Measurements from ENCODE around the gene ARHGAP26. TPM values are rescaled to one million over a fixed set of nuclear protein-coding genes. Genes with fewer than 3 reads are reported as not detected.

Gene ARHGAP26
- total RNA-seq, 1 donor from 2014 or later: 8.9 TPM

DNA sequence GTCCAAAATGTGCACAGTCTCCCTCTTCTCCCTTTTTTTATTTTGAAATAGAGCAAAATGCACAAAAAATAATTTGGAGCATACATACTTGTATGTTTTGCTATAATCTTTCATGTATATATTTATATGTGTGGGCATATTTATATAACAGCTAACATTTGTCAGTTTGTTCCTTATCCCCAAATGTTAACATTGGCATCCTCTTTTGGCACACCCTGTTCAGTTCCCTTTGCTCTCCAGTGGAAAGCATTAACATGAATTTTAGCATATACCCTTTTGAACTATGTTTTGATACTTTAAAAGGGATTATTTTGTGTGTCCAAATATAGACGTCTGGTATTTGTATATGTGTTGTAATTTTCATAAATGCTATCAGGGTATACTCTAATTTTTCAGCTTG is 306.2 kb downstream of the ARHGAP26 start:
- H3K36me3 Mint-ChIP-seq: peaks cover 4% of the 10 kb centered on the region

DNA sequence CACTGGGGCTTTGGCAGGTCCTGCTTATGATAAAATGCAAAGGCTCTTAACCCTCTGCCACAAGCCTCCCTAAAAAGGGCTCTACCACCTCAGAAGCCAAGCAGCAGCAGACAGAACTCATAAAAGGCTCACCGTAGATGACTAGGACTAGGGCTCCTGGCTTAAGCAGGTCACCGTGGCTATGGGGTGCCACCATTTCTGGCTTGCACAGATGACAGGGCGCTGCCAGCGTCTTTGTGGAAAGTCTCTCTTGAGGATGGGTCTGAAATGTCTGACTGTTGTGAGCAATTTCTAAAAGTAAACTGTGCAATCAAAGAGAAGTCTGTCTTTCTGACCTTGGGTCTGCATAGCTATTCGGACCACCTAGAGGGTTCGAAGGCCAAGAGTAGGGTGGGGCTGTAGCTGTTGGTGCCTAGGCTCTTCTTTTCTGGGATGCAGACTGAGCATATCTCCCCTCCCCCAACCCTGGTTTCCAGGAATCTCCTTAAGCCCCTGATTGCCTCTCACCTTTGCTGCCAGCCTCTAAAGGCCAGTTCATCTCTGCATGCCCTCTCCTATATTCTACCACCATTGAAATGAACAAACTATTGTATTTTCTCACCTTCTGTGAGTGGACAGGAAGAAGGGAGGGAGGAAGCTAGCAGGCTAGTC is 307.4 kb downstream of the ARHGAP26 start:
- no peak overlapping the region for H3K27ac Mint-ChIP-seq

More for the DNA sequence above, 306.2 kb downstream of the ARHGAP26 start:
- no peak overlapping the region for H3K4me3 Mint-ChIP-seq
- no peak for DNase-seq (ENCODE audit: low spot score in 2 of 2, unreplicated experiment in 2 of 2)
- no peaks in the 10 kb centered on the region for H3K27me3 Mint-ChIP-seq (ENCODE audit: low read depth)
- TF ChIP-seq, protein P1, sequence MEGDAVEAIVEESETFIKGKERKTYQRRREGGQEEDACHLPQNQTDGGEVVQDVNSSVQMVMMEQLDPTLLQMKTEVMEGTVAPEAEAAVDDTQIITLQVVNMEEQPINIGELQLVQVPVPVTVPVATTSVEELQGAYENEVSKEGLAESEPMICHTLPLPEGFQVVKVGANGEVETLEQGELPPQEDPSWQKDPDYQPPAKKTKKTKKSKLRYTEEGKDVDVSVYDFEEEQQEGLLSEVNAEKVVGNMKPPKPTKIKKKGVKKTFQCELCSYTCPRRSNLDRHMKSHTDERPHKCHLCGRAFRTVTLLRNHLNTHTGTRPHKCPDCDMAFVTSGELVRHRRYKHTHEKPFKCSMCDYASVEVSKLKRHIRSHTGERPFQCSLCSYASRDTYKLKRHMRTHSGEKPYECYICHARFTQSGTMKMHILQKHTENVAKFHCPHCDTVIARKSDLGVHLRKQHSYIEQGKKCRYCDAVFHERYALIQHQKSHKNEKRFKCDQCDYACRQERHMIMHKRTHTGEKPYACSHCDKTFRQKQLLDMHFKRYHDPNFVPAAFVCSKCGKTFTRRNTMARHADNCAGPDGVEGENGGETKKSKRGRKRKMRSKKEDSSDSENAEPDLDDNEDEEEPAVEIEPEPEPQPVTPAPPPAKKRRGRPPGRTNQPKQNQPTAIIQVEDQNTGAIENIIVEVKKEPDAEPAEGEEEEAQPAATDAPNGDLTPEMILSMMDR (IDR thresholded peaks at IDR 0.05; ENCODE audit: unreplicated experiment): no peak
- H3K4me1 Mint-ChIP-seq: peaks cover 23% of the 10 kb centered on the region
- no peak overlapping the region for H3K27ac Mint-ChIP-seq
- H3K9me3 Mint-ChIP-seq: peaks cover 12% of the 10 kb centered on the region

DNA sequence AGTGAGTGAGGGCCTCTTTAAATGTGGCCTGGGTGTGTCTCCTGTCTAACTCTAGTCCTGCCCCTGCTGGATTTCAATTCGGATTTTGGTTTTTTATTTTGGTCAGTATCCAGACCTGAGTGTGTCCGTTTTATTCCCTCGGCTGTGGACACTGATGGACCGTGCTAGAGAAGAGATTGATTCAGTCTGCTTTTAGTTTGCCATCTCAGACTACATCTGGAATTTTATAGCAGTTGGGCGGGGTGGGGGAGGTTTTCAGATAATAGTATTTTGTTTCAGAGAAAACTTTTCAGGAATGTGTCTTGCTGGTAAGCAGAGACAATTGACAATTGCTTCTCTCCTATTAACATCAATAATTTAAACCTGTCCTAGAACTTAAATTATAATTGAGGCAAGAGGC is 308.1 kb downstream of the ARHGAP26 start:
- H3K4me1 Mint-ChIP-seq: peaks cover 23% of the 10 kb centered on the region
- no peaks in the 10 kb centered on the region for H3K27me3 Mint-ChIP-seq (ENCODE audit: low read depth)
- no peak for DNase-seq (ENCODE audit: low spot score in 2 of 2, unreplicated experiment in 2 of 2)
- TF ChIP-seq, protein P1 (IDR thresholded peaks at IDR 0.05; ENCODE audit: unreplicated experiment): no peak
- H3K27ac Mint-ChIP-seq: no peak overlapping the region
- H3K9me3 Mint-ChIP-seq: peaks cover 2% of the 10 kb centered on the region
- H3K4me3 Mint-ChIP-seq: no peak overlapping the region
- no peaks in the 10 kb centered on the region for H3K36me3 Mint-ChIP-seq

More for the DNA sequence above, 307.4 kb downstream of the ARHGAP26 start:
- no peak for DNase-seq (ENCODE audit: low spot score in 2 of 2, unreplicated experiment in 2 of 2)
- H3K27me3 Mint-ChIP-seq (ENCODE audit: low read depth): no peaks in the 10 kb centered on the region
- peaks cover 4% of the 10 kb centered on the region for H3K9me3 Mint-ChIP-seq
- H3K4me1 Mint-ChIP-seq: peaks cover 23% of the 10 kb centered on the region
- H3K4me3 Mint-ChIP-seq: no peak overlapping the region
- no peaks in the 10 kb centered on the region for H3K36me3 Mint-ChIP-seq
- TF ChIP-seq, protein P1 (IDR thresholded peaks at IDR 0.05; ENCODE audit: unreplicated experiment): no peak

DNA sequence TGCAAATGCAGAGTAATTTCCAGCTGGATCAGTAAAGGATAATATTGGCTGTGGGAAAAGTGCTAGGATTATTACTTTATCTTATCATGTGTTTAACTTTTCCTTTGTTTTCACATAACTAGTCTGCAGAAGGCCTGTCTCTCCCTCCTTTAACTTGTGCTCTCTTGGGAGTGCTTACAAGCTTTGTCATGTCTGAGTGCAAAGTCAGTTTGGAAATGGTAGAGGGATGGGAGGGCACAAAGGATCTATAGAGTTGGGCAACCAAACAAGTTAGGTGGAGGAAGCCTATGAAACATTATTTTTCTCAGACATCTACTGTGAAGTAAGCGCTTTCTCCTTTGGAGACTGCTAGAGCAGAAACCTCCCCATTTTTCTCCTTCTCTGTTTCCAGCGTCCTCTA is 308.8 kb downstream of the ARHGAP26 start:
- Mint-ChIP-seq H3K27ac (no peak overlapping the region), H3K27me3 (ENCODE audit: low read depth) (no peaks in the 10 kb centered on the region)
- DNase-seq (ENCODE audit: low spot score in 2 of 2, unreplicated experiment in 2 of 2): no peak

DNA sequence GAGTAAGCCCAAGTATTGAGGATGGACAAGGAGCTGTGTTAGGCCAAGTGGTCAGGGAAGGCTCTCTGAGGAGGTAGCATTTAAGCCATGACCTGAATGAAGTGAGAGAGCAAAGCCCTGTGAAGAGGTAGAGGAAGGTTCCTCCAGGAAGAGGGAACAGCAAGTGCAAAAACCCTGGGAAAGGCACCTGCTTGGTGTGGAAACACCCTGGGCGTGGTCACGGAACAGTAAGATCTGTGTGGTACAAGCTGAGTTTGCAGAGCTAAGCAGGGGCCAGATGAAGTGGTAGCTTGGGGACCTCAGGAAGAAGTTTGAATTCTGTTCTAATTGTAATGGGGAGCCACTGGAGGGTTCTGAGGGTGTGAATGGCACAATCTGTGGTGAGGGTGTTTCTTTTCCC is 310.2 kb downstream of the ARHGAP26 start:
- Mint-ChIP-seq H3K36me3 (no peaks in the 10 kb centered on the region), H3K27ac (no peak overlapping the region), H3K4me3 (no peak overlapping the region), H3K9me3 (no peaks in the 10 kb centered on the region), H3K4me1 (peaks cover 26% of the 10 kb centered on the region), H3K27me3 (ENCODE audit: low read depth) (no peaks in the 10 kb centered on the region)
- DNase-seq (ENCODE audit: low spot score in 2 of 2, unreplicated experiment in 2 of 2): no peak
- TF ChIP-seq, protein P1 (IDR thresholded peaks at IDR 0.05; ENCODE audit: unreplicated experiment): no peak

More for the DNA sequence above, 308.8 kb downstream of the ARHGAP26 start:
- Mint-ChIP-seq H3K4me3 (no peak overlapping the region), H3K4me1 (peaks cover 23% of the 10 kb centered on the region), H3K9me3 (peaks cover 2% of the 10 kb centered on the region), H3K36me3 (no peaks in the 10 kb centered on the region)
- TF ChIP-seq, protein P1 (IDR thresholded peaks at IDR 0.05; ENCODE audit: unreplicated experiment): no peak

All from mesothelial cell of epicardium (in vitro differentiated cells).